HFFc6 (cell line): ENCODE measurements around the gene CTSH. TPM values are rescaled to one million over a fixed set of nuclear protein-coding genes. Genes with fewer than 3 reads are reported as not detected.
"Not testable (repeated sequence)": the region's sequence is repeated elsewhere in the genome, so short reads cannot be mapped to it uniquely, and the experiment has no call there.

Experiments used
- DNase-seq: peaks from one replicate; pipeline ENCODE4 v3.0.0-alpha.2; 2018
- H3K27ac Mint-ChIP-seq: 2 replicates; pipeline ENCODE4 v1.8.0; 2020; ENCODE audit warnings: mild to moderate bottlenecking, mixed read lengths
- H3K27me3 Mint-ChIP-seq: 2 replicates; pipeline ENCODE4 v1.8.0; 2021; ENCODE audit warnings: mild to moderate bottlenecking, moderate library complexity, mixed read lengths; ENCODE audit not compliant: insufficient read depth
- H3K36me3 Mint-ChIP-seq: 2 replicates; pipeline ENCODE4 v1.8.0; 2021; ENCODE audit warnings: low read depth, mixed read lengths
- H3K4me1 Mint-ChIP-seq: 2 replicates; pipeline ENCODE4 v1.8.0; 2020; ENCODE audit warnings: low read depth, mixed read lengths
- H3K4me3 Mint-ChIP-seq: 2 replicates; pipeline ENCODE4 v1.8.0; 2020; ENCODE audit warnings: mild to moderate bottlenecking, moderate library complexity, mixed read lengths
- H3K9me3 Mint-ChIP-seq: 2 replicates; pipeline ENCODE4 v1.8.0; 2020; ENCODE audit warnings: mild to moderate bottlenecking, mixed read lengths
- total RNA-seq, 6 experiments: library from RNA; stranded (reverse); fragmentation: NEBNext Ultra II Directional; extraction: Animal tissue kit (Norgen Biotek cat#: 25700); gene quantifications; 2 replicates in 1 of 6; 3 replicates in 5 of 6; pipeline ENCODE4 v1.2.3, GENCODE V29; 2021
- TF ChIP-seq, protein P1 (sequence below): fragments of 200-600 bp; sonication (generic); IDR thresholded peaks from 2 replicates; pipeline ENCODE4 v1.5.0; 2021; ENCODE audit warnings: antibody characterized with exemption, mild to moderate bottlenecking

Gene CTSH
- total RNA-seq, 6 experiments from 2014 or later: 0.20 to 0.53 (median 0.38) TPM; not detected in 1

DNA sequence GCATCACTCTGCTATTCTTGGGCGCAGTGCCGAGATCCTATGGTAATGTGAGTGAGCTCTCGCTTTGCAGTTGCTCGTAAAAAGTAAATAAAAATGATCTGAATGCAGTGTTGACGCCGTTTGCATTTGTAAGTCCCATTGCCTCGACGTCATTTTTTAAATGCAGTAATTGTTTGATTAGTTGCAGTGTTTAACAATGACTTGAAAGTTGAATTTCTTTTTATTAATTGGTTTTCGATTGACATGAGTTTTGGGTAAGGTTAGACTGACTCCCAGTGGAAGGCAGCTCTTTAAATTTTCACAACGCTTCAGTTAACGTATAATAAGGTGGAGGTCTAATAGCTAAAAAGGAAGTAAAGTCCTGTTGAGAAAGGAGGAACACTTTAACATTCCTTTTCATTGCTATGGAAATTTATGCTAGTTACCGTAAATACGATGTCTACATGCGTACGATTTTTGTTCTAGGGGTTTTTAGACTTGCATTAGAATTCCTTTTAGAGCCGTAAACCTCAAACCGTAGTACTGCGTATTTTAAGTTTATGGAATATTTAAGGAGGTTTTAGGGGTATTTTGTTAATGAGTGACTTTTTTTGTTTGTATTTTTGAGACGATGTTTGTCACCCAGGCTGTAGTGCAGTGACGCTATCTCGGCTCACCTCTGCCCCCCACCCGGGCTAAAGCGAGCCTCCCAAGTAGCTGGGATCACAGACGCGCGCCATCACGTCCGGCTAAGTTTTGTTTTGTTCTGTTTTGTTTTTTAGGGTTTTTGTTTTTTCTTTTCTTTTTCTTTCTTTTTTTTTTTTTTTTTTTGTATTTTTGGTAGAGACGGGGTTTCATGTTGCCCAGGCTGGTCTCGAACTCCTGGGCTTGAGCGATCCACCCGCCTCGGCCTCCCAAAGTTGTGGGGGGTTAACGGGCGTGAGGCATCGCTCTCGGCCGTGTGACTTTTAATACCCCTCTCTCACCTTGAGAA is 70.8 kb downstream of the CTSH start:
- Mint-ChIP-seq H3K4me3 (peak overlapping the region; percentile 99), H3K36me3 (peaks cover 39% of the 10 kb centered on the region), H3K9me3 (no peaks in the 10 kb centered on the region), H3K27ac (peak overlapping the region; percentile 100), H3K4me1 (peaks cover 39% of the 10 kb centered on the region), H3K27me3 (peaks cover 15% of the 10 kb centered on the region; the same call in 1 of the 2 replicates)
- TF ChIP-seq, protein P1, sequence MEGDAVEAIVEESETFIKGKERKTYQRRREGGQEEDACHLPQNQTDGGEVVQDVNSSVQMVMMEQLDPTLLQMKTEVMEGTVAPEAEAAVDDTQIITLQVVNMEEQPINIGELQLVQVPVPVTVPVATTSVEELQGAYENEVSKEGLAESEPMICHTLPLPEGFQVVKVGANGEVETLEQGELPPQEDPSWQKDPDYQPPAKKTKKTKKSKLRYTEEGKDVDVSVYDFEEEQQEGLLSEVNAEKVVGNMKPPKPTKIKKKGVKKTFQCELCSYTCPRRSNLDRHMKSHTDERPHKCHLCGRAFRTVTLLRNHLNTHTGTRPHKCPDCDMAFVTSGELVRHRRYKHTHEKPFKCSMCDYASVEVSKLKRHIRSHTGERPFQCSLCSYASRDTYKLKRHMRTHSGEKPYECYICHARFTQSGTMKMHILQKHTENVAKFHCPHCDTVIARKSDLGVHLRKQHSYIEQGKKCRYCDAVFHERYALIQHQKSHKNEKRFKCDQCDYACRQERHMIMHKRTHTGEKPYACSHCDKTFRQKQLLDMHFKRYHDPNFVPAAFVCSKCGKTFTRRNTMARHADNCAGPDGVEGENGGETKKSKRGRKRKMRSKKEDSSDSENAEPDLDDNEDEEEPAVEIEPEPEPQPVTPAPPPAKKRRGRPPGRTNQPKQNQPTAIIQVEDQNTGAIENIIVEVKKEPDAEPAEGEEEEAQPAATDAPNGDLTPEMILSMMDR: peak; percentile 8; the same call in 1 of the 2 replicates
- DNase-seq: no peak

DNA sequence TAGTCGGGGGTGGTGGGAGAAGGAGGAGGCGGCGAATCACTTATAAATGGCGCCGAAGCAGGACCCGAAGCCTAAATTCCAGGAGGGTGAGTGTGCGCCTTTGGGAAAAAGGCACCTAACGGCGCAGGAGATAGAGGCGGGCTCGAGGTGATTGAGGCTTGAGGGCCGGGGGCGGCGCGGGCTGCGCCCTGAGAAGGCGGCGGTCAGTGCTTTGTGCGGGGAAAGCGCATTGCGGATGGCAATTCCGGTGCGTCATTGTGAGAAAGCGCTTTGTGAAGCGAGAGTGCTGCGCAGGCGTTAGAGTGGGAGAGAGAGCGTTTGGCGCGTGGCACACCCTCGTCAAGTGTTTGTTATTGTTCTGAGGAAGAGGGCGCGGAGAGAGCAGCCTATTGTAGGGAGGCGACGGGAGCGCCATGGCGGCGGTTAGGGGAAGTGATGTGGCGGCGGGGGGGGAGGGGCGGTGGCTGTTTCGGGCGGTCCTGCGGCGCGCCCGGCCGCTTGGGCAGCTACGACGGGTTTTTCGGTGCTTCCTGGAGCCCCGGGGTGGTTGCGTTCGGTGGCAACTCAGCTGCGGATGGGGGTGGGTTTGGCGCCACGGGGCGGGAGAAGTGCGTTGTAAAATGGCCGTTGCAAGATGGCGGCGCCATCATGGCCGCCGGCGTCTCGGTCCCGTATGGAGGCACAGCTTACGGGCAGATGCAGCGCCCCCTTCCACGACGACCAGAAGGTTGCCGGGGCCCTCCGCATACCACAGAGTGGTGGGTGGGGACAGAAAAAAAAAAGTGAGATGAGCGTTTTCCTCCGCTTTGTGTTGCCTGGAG is 71.7 kb downstream of the CTSH start:
- Mint-ChIP-seq H3K4me1 (peaks cover 32% of the 10 kb centered on the region), H3K4me3 (peak overlapping the region; percentile 99), H3K27ac (peak overlapping the region; percentile 100), H3K9me3 (no peaks in the 10 kb centered on the region), H3K27me3 (peaks cover 15% of the 10 kb centered on the region; the same call in 1 of the 2 replicates), H3K36me3 (peaks cover 39% of the 10 kb centered on the region)
- TF ChIP-seq, protein P1: peak; percentile 76
- peak; percentile 94 for DNase-seq

- TF ChIP-seq, protein P1: no peak
- peak within 1 kb of the TSS; percentile 100 for H3K27ac Mint-ChIP-seq
- H3K36me3 Mint-ChIP-seq: peaks cover 35% of the 10 kb centered on the region
- peak; percentile 97 for DNase-seq
- H3K9me3 Mint-ChIP-seq: no peaks in the 10 kb centered on the region
- peaks cover 24% of the 10 kb centered on the region for H3K4me1 Mint-ChIP-seq
- H3K27me3 Mint-ChIP-seq: peaks cover 15% of the 10 kb centered on the region; the same call in 1 of the 2 replicates
- peak within 1 kb of the TSS; percentile 99 for H3K4me3 Mint-ChIP-seq
Observed at GRCh38 chr15:78872155-78872971, 72.5 kb downstream of the CTSH start, which contains the start of gene MORF4L1. Gene MORF4L1, plus strand, starts transcription at chr15:78872890. Its CDS starts 128 bp downstream, at chr15:78873018.

GRCh38 chr15:78871483-78872127 is 73.2 kb downstream of the CTSH start:
- Mint-ChIP-seq H3K27ac (peak overlapping the region; percentile 100; the same call in 1 of the 2 replicates), H3K36me3 (peaks cover 35% of the 10 kb centered on the region), H3K4me1 (peaks cover 20% of the 10 kb centered on the region), H3K27me3 (peaks cover 15% of the 10 kb centered on the region; the same call in 1 of the 2 replicates)
- not testable (repeated sequence) for H3K9me3 Mint-ChIP-seq, DNase-seq, H3K4me3 Mint-ChIP-seq

Other genes starting within 250 kb of the CTSH start
- under 1 TPM; 0.39 to 0.66 (median 0.59) TPM for gene ADAMTS7, start 133.6 kb downstream of the CTSH start, total RNA-seq
- 100 to 1,000 TPM; 346 to 512 (median 410) TPM for gene MORF4L1, start 72.2 kb downstream of the CTSH start, total RNA-seq
- gene RASGRF1, start 145.7 kb upstream of the CTSH start, total RNA-seq: under 1 TPM; 0.09 to 0.31 (median 0.18) TPM